HG03439 (cell line): ENCODE measurements around the gene PRR13.

Experiments
- ATAC-seq: cut with Tn5 transposase; IDR thresholded peaks from one replicate; pipeline ENCODE4 v1.9.1; 2021; ENCODE audit warnings: mild to moderate bottlenecking, moderate library complexity; ENCODE audit not compliant: unreplicated experiment

The PRR13 gene

DNA sequence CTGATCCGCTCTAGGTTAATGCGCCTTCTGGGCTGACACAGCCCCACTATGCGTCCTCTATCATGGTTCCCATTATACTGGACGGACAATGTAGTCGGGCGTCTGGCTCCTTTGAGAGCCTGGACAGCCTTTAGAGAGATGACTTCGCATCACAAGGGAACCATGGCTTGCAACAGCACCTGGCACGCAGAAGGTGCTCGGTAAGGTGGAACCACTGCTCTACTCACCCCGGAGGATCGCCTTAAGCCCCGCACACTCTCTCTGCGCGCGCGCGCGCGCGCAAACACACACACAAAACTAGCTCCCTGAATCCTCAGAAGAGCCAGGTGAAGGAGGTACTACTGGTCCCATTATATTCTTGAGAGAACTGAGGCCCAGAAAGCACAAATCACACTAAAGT lies 50.7 kb downstream of the PRR13 start:
- no peak for ATAC-seq

GRCh38 chr12:53492830-53493609 lies 51.5 kb downstream of the PRR13 start:
- ATAC-seq, result peak; percentile 92

- ATAC-seq, result no peak
Observed at GRCh38 chr12:53493610-53494391, 52.3 kb downstream of the PRR13 start.
